Measurements from ENCODE around the gene KCNJ5.

DNA sequence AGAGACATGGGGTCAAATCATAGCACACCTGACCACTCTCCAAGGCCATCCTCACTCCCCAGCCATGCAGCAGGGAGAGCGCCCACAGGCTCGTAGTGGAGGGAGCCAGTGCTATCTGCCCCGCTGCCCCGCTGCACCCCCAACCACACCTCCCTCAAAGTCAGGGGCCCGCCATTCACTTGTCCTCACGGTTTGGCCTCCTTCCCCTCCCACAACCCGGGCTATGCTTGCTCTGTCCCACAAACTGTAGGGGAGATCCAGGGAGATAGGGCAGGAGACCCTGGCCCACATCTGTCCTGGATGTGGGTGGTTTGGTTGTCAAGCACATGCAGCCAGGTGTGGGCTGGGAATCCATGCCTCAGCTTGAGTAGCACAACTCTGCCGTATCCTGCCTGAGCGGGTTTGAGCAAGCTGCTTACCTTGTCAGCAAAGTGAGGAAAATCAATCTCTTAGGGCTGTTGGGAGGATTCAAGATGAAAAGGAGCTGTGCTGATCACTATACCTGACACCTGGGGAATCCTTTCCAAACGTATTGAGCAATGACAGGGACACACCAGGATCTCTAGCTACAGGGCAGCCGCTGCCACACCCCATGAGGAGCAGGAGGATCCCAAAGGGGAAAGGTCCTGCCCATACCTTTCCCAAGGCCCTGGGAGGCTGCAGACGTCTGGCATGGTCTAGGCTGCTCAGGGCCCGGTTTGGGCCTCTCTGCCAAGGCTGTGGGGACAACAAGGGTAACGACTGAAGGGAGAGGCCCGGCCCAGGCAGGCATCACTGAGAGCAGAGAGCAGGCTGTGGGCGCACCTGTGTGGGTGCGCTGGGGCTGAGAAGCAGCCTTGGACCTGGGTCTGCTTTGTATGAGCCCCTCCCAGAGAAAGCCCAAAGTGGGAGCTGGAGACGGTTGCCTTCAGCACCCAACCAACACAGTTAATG is 23.3 kb downstream of the KCNJ5 start:
- TF ChIP-seq, protein P1, sequence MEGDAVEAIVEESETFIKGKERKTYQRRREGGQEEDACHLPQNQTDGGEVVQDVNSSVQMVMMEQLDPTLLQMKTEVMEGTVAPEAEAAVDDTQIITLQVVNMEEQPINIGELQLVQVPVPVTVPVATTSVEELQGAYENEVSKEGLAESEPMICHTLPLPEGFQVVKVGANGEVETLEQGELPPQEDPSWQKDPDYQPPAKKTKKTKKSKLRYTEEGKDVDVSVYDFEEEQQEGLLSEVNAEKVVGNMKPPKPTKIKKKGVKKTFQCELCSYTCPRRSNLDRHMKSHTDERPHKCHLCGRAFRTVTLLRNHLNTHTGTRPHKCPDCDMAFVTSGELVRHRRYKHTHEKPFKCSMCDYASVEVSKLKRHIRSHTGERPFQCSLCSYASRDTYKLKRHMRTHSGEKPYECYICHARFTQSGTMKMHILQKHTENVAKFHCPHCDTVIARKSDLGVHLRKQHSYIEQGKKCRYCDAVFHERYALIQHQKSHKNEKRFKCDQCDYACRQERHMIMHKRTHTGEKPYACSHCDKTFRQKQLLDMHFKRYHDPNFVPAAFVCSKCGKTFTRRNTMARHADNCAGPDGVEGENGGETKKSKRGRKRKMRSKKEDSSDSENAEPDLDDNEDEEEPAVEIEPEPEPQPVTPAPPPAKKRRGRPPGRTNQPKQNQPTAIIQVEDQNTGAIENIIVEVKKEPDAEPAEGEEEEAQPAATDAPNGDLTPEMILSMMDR (IDR thresholded peaks at IDR 0.05; ENCODE audit: borderline replicate concordance, extremely low read depth, low read length, poor library complexity, severe bottlenecking), result no peak
- TF ChIP-seq EZH2 (IDR thresholded peaks at IDR 0.05; ENCODE audit: borderline replicate concordance, low read depth, low read length, severe bottlenecking), result no peak
